Ovary (tissue), 9 donors: ENCODE data around the gene SPSB1. TPM values are rescaled to one million over a fixed set of nuclear protein-coding genes. Genes with fewer than 3 reads are reported as not detected.

ENCODE experiments used
- DNase-seq, 5 donors: peaks; one replicate each; pipeline ENCODE4 v3.0.0-alpha.2; 2019 to 2020
- H3K27ac ChIP-seq, 2 donors: fragments of 200-600 bp; one replicate each; pipeline versions ENCODE4 v1.5.1 to v1.8.0; 2019 to 2022
- H3K27me3 ChIP-seq: fragments of 200-600 bp; one replicate; pipeline ENCODE4 v1.8.0; 2022
- H3K36me3 ChIP-seq: fragments of 200-600 bp; sonication (generic); one replicate; pipeline ENCODE4 v1.5.1; 2019
- H3K4me1 ChIP-seq: one replicate; pipeline ENCODE4 v1.8.1; 2013; ENCODE audit warnings: mild to moderate bottlenecking, moderate library complexity; ENCODE audit not compliant: insufficient read depth
- H3K4me3 ChIP-seq: fragments of 200-600 bp; sonication (generic); one replicate; pipeline ENCODE4 v1.5.1; 2017
- H3K9me3 ChIP-seq, 2 donors: fragments of 200-600 bp in 1 of 2; sonication (generic) in 1 of 2; one replicate each; pipeline versions ENCODE4 v1.5.1 to v1.8.1; 2013 to 2019; ENCODE audit warnings: mild to moderate bottlenecking in 1 of 2, moderate library complexity in 1 of 2
- EP300 ChIP-seq: sonication (generic); formaldehyde crosslinking; IDR thresholded peaks from one replicate; pipeline ENCODE4 v1.6.1; 2017; ENCODE audit warnings: antibody characterized with exemption
- POLR2A ChIP-seq: fragments of 450-650 bp; IDR thresholded peaks from one replicate; pipeline ENCODE4 v1.6.1; 2017; ENCODE audit warnings: antibody characterized with exemption, mild to moderate bottlenecking, moderate library complexity
- WGBS, 3 donors: extraction: QIAGEN DNeasy Blood & Tissue Kit in 1 of 3; methylation state at CpG; one replicate each; pipeline versions ENCODE4 v1.1.5 to v1.1.7; 2013 to 2017; 5-methylcytosine and 5-hydroxymethylcytosine counted together
- intact Hi-C, 4 donors: fragments of 100-400 bp; cut with DNase I; formaldehyde crosslinking; loops; one replicate each; pipeline versions ENCODE4 v1.11.0 to v1.15.1; 2022 to 2023
- polyA plus RNA-seq, 2 donors: library from polyadenylated mRNA; stranded (reverse); fragments of 200-250 nt in 1 of 2; fragments of 350-450 nt in 1 of 2; fragmentation: Illumina TruSeq in 1 of 2; extraction: RNeasy Lipid Tissue Mini Kit (QIAGEN cat#74804) in 1 of 2; gene quantifications; one replicate each; pipeline ENCODE4 v1.2.3, GENCODE V29; 2013 to 2014
- total RNA-seq, 7 donors: library from RNA; depleted of rRNA in 2 of 7; stranded (reverse); fragments of >200 nt in 2 of 7; fragmentation: NEBNext Ultra II Directional in 3 of 7; extraction: Animal tissue kit (Norgen Biotek cat#: 25700) in 3 of 7; gene quantifications; one replicate each; pipeline versions ENCODE4 v1.1.0 to v1.2.4, GENCODE V29; 2016 to 2023
- TF ChIP-seq, protein P1 (sequence below), 3 donors: fragments of 450-650 bp in 2 of 3; fragments of 200-600 bp in 1 of 3; IDR thresholded peaks; one replicate each; pipeline versions ENCODE4 v1.5.1 to v1.8.0; 2016 to 2022; ENCODE audit warnings: antibody characterized with exemption in 3 of 3, mild to moderate bottlenecking in 1 of 3
- donor health status: DM: no; HTN: no; CAD: no; lungs with moderate emphysema.
- donor health status: DM: no; HTN: no; CAD: no.
- donor health status: Bipolar disorder and iron deficiency.
- donor health status: DM: yes; HTN: yes; CAD: no.
- donor health status: DM: no; HTN: no; CAD: no.
- donor health status: DM: yes; HTN: yes; CAD: no.

Gene SPSB1
- total and polyA plus RNA-seq, 9 donors: 20.4 to 69.6 (median 34.4) TPM

DNA sequence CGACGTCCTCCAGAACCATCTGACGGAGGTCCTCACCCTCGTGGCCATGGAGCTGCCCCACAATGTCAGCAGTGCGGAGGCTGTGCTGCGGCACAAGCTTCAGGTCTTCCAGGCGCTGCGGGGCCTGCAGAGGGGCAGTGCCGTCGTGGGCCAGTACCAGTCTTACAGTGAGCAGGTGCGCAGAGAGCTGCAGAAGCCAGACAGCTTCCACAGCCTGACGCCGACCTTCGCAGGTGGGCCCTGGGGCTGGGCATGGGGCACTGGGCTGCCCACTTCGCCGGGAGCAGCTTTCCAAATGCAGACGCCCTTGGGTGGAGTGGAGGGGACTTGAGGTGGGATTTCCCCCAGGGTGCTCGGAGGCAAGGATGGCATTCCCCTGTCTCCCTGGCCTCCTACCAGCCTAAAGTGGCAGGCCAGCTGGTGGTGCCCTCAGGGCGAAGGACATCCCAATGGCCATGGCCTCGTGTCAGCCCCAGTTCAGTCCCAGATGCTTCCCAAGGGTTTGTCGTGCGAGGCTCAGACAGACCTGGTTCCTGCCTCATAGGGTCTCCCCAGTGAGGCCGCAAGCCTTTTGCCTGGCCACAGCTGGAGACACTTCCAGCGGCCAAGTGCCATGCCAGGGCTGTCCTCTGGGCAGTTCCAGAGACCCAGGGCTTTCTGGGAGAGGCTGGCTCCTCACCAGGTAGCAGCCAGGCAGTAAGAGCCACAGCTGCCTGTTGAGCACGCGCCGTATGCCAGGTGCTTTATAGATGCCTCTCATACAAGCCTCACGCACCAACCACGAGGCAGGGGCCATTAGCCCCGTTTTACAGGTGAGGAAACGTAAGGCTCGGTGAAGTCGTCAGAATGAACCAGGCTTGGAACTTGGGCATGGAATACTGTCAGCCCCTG, 30.4 kb upstream of the SPSB1 start:
- TF ChIP-seq EP300 (no peak), POLR2A (no peak)
- TF ChIP-seq, protein P1, sequence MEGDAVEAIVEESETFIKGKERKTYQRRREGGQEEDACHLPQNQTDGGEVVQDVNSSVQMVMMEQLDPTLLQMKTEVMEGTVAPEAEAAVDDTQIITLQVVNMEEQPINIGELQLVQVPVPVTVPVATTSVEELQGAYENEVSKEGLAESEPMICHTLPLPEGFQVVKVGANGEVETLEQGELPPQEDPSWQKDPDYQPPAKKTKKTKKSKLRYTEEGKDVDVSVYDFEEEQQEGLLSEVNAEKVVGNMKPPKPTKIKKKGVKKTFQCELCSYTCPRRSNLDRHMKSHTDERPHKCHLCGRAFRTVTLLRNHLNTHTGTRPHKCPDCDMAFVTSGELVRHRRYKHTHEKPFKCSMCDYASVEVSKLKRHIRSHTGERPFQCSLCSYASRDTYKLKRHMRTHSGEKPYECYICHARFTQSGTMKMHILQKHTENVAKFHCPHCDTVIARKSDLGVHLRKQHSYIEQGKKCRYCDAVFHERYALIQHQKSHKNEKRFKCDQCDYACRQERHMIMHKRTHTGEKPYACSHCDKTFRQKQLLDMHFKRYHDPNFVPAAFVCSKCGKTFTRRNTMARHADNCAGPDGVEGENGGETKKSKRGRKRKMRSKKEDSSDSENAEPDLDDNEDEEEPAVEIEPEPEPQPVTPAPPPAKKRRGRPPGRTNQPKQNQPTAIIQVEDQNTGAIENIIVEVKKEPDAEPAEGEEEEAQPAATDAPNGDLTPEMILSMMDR (IDR thresholded peaks at IDR 0.05): no peak
- WGBS, 3 donors: 89 to 91% (median 90%) methylated on average over 30 to 33 of the region's 33 CpGs
- no peaks in the 10 kb centered on the region for H3K36me3 ChIP-seq
- DNase-seq: no peak
- H3K4me3 ChIP-seq: no peak overlapping the region
- no peaks in the 10 kb centered on the region for H3K27me3 ChIP-seq
- H3K27ac ChIP-seq: no peak overlapping the region
- intact Hi-C loops: loop anchor here in 1 of 4 donors (10.0 kb wide), 1 partner anchor 192 kb away; no protein-coding TSS in a partner anchor
- H3K9me3 ChIP-seq: no peaks in the 10 kb centered on the region
- peaks cover 16% of the 10 kb centered on the region for H3K4me1 ChIP-seq

DNA sequence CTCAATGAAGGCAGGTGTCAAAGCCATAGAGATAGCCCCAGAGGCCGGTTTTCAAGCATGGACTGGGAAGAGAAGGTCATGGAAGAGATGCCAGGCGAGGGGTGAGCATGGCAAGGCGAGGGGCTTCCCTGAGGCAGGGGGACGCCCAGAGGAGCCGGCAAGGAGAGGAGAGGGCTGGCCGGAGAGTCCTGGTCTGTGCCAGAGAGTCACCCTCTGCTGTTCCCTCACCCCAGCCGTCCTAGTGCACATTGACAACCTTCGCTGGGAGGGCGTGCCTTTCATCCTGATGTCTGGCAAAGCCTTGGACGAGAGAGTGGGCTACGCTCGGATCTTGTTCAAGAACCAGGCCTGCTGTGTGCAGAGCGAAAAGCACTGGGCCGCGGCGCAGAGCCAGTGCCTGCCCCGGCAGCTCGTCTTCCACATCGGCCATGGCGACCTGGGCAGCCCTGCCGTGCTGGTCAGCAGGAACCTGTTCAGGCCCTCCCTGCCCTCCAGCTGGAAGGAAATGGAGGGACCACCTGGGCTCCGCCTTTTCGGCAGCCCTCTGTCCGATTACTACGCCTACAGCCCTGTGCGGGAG, 29.3 kb upstream of the SPSB1 start:
- no peaks in the 10 kb centered on the region for H3K9me3 ChIP-seq
- TF ChIP-seq EP300: no peak
- TF ChIP-seq POLR2A: no peak
- TF ChIP-seq, protein P1 (IDR thresholded peaks at IDR 0.05): no peak
- DNase-seq: no peak
- H3K4me1 ChIP-seq: peaks cover 12% of the 10 kb centered on the region
- no peaks in the 10 kb centered on the region for H3K36me3 ChIP-seq
- WGBS, 3 donors: 87 to 89% (median 88%) methylated on average over 26 of the region's 26 CpGs
- intact Hi-C loops: loop anchor here in 1 of 4 donors (10.0 kb wide), 1 partner anchor 191 kb away; no protein-coding TSS in a partner anchor
- H3K27me3 ChIP-seq: no peaks in the 10 kb centered on the region
- H3K4me3 ChIP-seq: no peak overlapping the region
- no peak overlapping the region for H3K27ac ChIP-seq

DNA sequence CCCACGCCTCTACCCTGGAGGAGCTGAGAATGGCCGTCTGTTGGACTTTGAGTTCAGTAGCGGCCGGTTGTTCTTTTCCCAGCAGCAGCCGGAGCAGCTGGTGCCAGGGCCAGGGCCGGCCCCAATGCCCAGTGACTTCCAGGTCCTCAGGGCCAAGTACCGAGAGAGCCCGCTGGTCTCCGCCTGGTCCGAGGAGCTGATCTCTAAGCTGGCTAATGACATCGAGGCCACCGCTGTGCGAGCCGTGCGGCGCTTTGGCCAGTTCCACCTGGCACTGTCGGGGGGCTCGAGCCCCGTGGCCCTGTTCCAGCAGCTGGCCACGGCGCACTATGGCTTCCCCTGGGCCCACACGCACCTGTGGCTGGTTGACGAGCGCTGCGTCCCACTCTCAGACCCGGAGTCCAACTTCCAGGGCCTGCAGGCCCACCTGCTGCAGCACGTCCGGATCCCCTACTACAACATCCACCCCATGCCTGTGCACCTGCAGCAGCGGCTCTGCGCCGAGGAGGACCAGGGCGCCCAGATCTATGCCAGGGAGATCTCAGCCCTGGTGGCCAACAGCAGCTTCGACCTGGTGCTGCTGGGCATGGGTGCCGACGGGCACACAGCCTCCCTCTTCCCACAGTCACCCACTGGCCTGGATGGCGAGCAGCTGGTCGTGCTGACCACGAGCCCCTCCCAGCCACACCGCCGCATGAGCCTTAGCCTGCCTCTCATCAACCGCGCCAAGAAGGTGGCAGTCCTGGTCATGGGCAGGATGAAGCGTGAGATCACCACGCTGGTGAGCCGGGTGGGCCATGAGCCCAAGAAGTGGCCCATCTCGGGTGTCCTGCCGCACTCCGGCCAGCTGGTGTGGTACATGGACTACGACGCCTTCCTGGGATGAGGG, 28.5 kb upstream of the SPSB1 start:
- DNase-seq: no peak
- Histone ChIP-seq H3K4me3 (no peak overlapping the region), H3K27ac (no peak overlapping the region), H3K9me3 (no peaks in the 10 kb centered on the region), H3K4me1 (peaks cover 11% of the 10 kb centered on the region), H3K36me3 (no peaks in the 10 kb centered on the region), H3K27me3 (no peaks in the 10 kb centered on the region)
- TF ChIP-seq, protein P1 (IDR thresholded peaks at IDR 0.05): no peak
- TF ChIP-seq POLR2A: no peak
- TF ChIP-seq EP300: no peak
- intact Hi-C loops: loop anchor here in 1 of 4 donors (10.0 kb wide), 1 partner anchor 191 kb away; no protein-coding TSS in a partner anchor
- 89 to 94% (median 91%) methylated on average over 50 of the region's 50 CpGs for WGBS, 3 donors

DNA sequence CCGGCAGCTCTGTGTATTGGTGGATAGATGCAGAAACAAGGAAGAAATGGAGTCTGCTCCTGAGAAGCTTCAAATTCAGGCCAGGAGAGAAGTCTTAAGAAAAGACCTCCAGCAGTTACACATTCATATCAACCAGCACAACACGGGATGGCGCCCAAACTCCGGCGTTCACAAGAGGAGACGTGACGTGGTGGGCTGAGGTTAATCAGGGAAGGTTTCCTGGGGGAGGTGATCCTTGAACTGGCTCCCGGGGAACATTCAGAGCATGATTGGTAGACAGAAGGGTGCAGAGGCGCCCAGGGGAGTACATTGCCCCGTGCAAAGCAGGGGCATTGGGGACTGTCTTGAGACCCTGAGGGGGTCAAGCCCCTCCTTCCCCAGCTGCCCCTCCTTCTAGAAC, 27.7 kb upstream of the SPSB1 start:
- TF ChIP-seq POLR2A: no peak
- TF ChIP-seq, protein P1 (IDR thresholded peaks at IDR 0.05): no peak
- TF ChIP-seq EP300: no peak
- intact Hi-C loops: loop anchor here in 3 of 4 donors (5.0 to 10.0 kb wide), 3 partner anchors 190 to 227 kb away; no protein-coding TSS in a partner anchor
- 81 to 89% (median 86%) methylated on average over 10 of the region's 10 CpGs for WGBS, 3 donors
- no peak overlapping the region for H3K4me3 ChIP-seq
- no peaks in the 10 kb centered on the region for H3K9me3 ChIP-seq
- no peaks in the 10 kb centered on the region for H3K27me3 ChIP-seq
- H3K36me3 ChIP-seq: no peaks in the 10 kb centered on the region
- H3K4me1 ChIP-seq: peaks cover 9% of the 10 kb centered on the region
- no peak overlapping the region for H3K27ac ChIP-seq
- DNase-seq: no peak
